Activated CD8-positive, alpha-beta memory T cell treated with anti-CD3 and anti-CD28 coated beads for 1 hour (primary cell): ENCODE measurements around the gene HABP2.

Experiments used
- DNase-seq, 2 donors: peaks; one replicate each; pipeline ENCODE4 v3.0.0-alpha.2; 2020; ENCODE audit warnings: low read depth in 1 of 2; ENCODE audit errors: extremely low read depth in 1 of 2

The HABP2 gene

DNA sequence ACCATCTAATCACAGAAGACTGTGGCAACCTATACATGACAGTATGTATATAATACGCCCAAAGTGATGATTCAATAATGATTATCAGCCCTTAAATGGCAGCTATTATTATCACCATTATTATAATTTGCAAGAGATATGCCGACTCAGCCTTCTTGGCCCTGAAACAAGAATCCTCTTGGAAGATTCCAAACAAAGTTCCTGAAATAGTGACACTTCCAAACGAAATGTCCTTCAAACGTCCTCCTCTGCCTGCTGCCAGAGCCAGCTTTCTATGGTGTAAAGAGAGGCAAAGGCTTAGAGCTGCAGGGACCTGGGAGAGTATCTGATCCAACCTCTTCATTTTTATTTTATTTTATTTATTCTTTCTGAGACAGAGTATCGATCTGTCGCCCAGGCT, 75.0 kb downstream of the HABP2 start:
- DNase-seq = no peak

DNA sequence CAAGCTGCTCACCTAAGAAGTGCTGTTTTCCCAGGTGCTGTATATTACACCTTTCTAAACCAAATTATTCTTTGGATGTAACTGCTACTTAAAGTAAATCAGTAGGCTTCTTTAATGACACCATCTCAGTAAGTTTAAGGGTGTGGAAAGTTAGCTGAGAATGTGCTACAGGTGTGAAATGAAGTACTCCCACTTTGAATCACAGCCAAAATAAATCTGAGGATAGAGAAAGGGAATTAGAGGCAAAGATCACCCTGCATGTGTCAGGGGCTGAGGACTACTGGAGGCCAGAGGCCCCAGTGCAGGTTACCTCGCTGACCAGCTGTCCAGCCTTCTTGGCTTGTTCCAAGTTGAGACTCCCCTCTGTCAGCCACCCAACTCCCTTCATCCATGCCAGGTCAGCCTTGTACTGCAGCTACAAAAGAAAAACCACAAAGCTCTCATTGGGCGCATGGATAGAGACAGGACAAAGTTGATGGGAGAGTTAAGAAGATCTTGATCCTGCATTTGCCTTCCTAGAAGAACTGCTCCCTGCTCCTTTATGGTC, 75.8 kb downstream of the HABP2 start:
- no peak for DNase-seq

DNA sequence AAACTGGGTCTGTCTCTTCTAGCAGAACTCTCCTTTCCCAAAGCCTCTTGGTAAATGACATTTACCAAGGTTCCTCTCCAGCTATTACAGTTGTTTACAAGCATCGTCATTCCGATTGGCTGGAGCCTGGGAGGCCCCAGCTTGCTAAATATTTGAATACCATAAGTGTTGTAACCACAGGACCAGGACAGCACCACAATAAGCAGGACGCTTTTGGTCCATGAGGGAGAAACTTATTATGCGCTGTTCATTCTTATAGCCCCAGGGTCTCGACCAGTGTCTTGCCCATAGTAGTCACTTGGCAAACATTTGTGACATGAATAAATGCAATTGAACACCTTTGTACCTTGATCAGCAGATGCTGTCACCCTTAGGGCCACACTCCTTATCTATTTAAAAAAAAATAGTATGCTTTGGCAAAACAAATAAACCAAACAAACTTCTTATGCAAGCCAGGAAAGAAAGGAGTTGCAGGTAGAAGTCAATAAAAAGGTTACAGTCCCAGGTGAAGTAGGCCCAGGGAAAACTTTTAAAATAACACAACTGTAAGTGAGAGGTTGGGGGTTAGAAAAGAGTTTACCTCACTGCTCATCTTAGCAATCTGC, 78.2 kb downstream of the HABP2 start:
- DNase-seq = no peak

DNA sequence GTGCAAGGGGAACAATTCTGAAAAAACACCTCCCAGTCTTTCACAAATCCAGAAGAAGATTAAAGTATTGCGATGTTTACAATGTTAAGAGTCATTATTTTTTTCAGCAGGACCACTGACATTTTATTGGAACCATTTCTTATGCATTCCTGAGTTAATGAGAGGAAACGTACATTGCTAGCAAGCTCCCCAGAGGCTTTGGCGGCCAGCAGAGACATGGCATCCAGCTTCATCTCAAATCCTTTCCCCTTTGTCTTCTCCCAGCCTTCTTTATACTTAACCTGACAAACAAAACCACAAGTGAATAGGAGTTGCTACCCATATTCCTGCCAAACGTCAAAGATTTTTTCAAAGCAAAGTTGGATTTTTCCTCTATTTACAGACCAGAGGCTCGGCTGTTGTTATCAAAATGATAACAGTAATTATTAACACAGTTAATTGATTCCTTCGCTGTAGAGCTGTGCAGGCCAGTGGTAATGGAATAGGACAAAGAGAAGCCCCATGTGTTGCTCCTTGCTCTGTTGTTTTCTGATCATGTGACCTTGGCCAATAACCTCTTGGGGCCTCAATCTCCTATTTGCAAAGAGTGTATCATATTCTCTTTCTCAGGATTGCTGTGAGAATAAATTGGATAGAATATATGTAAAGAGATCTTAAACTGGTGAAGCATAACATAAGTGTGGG, 79.0 kb downstream of the HABP2 start:
- DNase-seq = no peak
